GM19351 (cell line): ENCODE results near the gene GRAPL.
A peak's percentile ranks its signal among the peaks of the same experiment; 100 is the strongest.
"Not testable (repeated sequence)": the region's sequence is repeated elsewhere in the genome, so short reads cannot be mapped to it uniquely, and the experiment has no call there.

Experiments
- ATAC-seq: cut with Tn5 transposase; IDR thresholded peaks from one replicate; pipeline ENCODE4 v1.9.1; 2021; ENCODE audit warnings: mild to moderate bottlenecking, moderate library complexity; ENCODE audit not compliant: unreplicated experiment

GRAPL gene

DNA sequence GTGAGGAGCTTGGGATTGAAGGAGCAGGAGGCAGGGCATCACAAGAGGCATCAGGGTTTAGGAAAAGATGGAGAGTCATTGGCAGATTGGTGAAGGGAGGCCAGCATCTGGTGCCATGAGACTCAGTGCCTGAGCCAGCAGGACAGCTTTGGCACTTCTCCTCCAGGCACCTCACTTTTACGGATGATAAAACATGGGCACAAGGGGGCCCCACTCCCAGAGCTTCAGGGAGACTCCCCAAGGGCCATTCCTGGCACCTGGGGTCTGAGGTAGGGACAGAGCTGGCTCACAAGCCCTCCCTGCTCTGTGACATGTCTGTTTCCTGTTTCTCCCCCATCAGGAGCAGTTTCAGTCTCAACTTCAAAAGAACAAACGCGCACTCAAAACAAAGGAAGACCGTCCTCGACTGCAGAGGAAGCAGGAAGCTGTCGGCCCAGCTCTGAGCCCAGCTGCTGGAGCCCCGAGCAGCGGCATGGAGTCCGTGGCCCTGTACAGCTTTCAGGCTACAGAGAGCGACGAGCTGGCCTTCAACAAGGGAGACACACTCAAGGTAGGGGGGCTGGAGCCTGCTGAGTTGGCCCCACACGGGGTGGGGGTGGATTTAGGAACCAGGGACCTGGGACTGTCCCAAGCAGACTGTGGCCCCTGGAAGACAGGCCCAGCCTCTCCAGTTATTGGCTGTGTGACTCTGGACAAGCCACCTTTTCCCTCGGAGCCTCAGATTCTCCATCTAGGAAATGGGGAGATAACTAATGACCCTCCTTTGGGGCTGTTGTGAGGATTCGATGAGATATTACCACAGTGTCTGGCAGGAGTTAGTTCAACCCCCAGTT is at the start of gene GRAPL:
Gene GRAPL (plus strand): TSS at position 442 of the 833 bp plus-strand sequence. CDS start 31 bp downstream, at position 473.
- ATAC-seq: not testable (repeated sequence)

DNA sequence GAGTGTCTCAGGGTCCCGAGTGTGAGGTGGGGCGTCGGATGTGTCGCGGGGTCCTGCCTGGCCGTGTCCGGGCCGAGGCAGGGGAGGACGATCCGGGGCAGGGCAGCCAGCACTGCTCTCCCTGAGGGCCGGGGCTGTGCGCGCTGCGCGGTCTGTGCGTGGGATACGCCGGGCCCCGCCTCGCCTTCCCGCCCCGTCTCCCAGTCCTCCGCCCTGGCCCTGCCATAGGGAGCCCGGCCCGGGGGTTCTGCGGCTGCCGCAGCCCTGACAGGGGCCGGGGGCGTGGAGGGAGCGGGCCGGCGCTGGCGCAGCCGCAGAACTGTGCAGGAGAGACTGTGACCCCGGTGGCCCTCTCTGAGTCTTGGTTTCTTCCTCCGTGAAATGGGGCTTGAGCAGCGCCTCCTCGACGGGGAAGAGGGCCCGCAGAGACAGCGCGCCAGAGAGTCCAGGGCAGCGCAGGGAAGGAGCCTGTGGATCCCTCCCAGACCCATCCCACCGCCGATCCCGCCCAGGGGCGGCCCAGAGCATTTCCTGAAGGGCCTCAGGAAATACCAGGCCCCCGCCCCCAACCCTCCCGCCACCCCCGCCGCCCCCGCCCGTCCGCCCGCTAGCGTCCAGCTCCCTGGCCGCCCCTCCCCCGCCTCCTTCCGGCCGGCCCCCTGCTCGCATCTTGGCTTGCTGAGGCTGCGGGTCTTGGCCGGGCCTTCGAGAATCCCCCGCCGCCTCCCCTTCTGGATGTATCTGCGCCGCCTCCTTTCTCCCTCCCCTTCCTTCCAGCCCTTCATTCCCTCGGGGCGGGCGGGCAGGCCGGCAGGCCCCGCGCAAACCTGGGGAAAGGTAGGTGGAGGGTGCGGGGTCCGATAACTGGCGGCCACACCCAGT is 38.3 kb upstream of the GRAPL start:
- ATAC-seq: not testable (repeated sequence)

DNA sequence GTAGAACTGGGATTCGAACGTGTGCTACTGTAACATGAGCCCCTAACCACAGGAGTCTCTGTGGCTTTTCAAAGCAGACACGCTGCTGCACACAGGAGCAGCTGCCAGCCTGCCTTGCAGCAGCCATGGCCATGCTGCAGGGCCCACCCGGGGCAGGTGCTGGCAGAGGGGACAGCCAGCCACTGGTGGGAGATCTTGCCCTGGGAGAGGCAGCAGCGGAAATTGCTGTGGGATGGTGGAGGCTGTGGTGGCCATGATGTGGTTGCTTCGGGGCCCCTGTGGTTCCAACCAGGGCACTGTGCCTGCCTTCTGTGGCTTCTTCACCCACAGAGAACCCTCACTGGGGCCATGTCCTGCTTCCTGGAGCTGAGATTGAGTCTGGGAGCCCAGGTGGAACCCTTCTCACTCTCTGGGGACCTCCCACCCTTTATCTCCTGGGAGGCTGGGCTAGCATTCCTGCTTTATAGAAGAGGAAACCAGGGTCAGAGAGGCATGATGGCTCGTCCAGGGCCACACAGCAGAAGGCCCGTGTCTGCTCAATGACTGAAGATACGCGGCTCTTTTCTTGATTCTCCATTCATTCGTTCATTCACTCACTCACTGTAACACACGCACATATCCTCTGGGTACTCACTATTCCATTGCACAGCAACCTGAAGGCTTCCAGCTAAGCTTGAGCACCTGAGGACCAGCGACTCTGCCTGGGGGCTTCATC is 37.2 kb upstream of the GRAPL start:
- not testable (repeated sequence) for ATAC-seq

DNA sequence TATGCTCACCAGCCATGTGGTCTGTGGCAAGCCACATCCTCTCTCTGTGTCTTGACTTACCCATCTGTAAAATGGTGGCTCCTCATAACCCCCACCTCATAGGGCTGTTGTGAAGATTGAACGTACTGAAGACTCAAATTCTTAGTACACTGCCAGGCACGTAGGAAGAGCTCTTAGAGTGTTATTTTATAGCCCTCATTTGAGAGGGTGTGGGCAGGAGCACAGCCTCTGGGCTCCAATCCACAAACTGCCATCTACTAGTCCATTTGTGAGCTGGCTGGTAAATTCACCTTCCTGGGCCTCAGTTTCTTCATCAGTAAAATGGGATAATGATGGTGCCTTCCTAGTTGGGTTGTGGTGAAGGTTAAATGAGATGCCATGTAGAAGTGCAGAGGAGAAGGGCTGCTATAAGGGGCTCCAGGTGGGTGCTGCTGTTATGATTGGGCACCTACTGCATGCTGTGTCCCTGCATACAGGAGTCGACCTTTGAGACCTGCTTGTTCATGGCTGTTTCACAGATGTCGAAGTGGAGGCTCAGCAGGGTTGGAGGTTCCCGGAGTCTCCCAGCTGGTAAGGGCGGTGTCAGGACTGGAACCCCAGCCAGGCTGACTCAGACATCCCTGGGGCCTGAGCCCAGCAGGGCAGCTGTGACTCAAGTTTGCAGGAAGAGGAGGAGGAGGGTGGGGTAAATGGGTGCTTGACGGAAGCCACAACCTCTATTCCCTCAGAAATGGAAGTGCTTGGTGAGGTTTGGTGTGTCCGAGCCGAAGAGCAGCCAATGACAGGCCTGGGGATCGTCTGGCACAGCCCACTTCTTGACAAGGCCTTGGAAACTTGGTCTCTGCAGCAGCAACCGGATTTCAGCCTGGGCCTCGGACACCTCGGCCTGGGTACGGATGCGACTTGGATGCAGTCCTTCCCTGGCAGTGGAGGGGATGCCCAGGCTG is 34.4 kb upstream of the GRAPL start:
- not testable (repeated sequence) for ATAC-seq

DNA sequence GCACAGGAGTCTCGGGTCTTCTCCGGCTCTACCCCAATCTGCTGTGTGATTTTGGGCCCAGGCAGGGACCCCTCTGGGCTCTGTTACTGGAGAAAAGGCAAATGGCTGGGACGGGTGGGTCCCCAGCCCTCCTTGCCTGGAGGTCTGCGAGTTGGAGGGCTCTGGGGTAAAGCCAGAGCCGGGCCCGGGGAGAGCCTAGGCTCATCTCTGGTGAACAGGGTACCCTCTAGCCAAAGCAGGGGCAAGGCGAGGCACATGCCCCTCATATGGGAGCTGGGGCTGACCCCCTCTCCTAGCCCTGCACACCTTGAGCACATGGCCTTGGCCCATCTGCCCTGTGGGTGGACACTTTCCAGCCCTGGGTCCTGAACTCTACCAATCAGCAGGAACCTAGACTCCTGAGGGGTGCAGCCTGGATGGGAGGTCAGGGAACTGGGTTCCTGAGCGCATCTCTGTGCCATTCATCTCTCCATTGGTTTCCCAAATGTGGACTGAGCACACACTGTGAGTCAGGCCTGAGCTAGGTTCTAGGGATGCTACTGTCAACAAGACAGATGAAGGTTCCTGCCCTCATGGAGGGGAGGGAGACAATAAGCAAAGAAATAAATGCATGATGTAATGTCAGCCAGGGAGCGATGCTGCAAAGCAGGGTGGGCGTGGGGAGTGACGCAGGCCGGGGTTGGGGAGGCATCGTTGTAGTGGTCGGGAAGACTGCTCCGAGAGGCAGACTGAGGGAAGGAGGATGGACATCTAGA is 33.5 kb upstream of the GRAPL start:
- ATAC-seq: not testable (repeated sequence)

DNA sequence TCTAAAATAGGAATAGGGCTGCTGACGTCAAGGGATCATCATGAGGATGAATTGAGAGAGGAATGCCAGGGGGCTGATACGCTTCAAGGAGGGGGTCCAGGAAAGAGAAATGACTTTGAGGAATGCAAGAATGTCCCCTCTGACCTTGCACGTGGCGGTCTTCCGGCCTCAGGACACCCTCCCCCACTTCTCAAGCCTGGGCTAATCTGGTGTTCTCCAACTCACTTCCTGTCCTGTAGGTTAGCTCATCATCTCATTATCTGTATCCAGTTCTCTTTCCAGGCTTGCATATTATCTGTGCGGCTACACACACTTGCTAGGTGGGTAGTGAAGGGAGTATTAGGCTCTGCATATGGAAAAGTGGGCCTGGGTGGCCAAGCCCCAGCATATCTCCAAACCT is 18.9 kb upstream of the GRAPL start:
- not testable (repeated sequence) for ATAC-seq

DNA sequence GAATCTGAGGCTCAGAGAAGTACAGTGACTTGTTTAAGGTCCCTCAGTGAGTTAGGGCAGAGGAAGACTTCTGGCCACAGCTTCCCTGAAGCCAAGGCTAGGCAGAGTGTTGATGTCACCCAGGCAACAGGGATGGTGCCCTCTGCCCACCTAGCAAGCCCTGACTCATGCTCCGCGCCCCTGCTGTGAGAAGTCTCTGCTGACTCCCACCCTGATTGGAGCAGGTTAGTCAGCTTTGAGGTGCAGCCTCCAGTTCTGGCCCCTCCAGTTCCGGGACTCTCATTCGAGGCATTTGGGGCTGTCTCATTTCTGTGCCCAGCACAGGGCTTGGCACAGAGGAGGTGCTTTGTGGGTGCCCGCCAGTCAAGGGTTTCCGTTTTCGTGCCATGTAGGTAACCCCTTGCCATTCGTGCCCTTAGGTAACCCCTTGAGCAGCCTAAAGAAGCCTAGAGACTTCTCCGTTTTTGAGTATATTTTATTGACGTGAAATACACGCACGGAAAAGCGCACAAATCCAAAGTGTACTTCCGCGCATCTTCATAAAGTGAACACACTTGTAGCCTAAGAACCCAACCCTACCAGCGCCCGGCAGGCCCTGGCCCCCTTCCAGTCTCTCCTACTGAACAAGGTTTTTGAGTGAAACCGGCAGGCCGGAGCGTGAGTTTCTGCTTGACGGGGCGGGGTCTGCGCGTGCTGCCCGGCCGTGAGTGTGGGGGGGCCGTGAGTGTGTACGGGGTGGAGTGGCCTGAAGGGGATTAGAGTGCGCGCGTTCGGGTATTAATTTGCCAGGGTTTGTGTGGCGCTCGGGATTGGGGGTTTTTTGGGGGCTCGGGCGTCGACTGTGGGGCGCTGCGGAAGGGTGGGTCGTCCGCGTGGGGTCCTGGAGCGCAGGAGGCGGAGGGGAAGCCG is 16.9 kb upstream of the GRAPL start:
- peak; percentile 32 for ATAC-seq

DNA sequence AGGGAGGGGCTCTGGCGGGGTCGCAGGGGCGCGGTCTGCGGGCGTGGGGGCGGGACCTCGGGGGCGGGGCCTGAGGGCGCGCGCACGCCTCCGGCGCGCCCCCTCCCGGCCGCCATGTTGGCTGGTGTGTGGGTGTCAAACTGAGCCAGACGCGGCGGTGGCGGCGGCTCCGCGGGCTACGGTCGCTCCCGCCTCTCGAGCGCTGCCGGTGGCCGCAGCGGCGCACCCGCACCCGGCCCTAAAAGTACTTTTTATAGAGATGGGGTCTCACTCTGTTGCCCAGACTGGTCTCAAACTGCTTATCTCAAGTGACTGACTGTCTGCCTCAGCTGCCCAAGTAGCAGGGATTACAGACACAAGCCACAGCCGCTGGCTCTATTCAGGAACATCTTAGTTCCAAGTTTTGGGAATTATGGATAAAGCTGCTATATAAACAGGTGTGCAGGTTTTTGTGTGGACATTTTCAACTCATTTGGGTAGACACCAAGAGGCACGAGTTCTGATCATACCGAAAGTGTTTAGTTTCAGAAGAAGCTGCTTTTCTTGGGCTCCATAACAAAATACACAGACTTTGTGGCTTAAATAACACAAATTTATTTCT is 16.2 kb upstream of the GRAPL start:
- peak; percentile 84 for ATAC-seq

DNA sequence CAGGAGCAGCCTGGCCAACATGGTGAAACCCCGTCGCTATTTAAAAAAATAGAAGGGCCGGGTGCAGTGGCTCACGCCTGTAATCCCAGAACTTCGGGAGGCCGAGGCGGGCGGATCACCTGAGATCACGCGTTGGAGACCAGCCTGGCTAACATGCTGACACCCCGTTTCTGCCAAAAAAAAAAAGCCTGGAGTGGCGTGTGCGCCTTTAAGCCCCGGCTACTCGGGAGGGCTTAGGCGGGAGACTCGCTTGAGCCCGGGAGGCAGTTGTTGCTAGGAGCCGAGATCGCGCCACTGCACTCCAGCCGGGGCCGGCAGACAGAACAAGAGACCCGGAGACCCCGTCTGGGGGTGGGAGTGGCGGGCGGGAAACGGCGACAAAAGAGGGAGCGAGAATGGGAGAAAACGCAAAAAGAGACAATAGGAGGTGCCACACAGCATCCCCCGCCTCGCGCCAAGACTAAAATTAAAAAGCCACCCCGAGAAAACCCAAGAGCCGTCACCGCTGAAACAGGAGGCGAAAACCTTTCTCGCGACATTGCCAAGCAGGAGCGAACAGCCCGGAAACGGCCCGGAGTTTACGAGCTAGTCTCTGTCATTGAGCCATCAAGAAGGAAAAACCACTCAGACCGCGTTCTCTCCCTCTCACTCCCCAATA is 15.5 kb upstream of the GRAPL start:
- not testable (repeated sequence) for ATAC-seq

DNA sequence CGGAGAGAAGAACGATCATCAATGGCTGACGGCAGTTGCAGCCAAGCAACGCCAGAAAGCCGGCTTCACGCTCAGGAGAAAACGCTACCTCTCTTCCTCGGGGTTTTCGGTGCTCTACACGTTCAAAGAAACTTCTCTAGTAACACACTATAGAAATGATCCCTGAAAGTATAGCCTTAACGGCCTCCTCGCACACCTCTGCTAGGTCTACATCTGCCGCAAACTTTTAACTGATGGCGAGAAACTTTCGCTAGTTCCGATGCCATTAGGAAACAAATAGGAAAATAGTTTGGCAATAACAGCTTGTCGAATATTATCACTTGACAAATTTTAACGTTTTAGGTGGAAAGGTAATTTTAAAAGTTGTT is 14.9 kb upstream of the GRAPL start:
- not testable (repeated sequence) for ATAC-seq

DNA sequence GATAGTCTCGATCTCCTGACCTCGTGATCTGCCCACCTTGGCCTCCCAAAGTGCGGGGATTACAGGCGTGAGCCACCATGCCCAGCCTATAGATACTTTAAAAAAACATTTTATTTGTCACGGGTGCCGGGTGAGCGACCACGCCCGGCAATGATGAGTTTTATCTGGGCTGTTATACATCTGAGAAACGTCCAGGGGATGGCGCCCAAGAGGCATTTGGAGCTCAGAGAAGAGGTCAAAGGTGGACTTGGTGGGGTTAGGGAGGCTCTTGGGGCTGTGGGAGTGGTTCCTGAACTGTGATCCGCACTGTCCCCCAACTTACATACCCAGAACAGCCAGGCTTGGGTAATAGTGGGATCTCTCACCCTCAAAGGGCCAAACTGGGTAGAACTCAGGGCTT is 8.7 kb upstream of the GRAPL start:
- ATAC-seq: not testable (repeated sequence)

DNA sequence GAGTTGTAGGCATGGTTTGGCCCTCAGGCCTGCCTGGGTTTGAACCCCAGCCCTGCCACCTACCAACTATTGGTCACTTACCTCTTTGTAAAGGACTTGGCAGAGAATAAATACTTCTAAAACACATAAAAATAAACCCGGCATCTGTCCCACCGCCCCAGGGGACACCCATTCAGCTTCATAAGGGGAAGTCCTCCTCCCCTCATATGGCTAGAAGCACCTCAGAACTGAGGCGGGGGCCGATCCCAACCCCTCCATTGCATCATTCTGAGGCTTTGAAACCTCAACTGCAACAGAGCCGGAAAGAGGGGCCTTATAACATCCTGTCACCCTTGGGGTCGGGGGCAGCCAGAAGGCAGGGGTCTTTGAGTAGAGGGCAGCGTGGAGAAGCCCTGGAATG is 2.1 kb upstream of the GRAPL start:
- not testable (repeated sequence) for ATAC-seq

DNA sequence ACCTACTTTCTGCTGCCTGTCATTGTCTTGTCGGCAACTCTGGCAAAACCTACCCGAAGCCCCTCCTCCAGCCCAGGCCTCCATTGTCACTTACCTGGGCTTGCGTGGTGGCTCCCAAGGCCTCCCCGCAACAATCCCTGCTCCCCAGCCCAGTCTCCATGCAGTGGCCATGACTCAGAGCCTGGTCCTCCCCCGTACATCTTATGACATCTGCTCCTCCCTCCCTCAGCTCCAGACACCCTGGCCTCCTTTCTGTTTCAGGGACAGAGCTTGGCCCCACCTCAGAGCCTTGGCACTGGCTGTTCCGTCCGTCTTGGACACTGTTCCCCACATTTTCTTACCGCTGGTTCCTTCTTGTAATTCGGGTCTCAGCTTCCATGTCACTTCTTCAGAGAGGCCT is 2.1 kb downstream of the GRAPL start:
- ATAC-seq: not testable (repeated sequence)

DNA sequence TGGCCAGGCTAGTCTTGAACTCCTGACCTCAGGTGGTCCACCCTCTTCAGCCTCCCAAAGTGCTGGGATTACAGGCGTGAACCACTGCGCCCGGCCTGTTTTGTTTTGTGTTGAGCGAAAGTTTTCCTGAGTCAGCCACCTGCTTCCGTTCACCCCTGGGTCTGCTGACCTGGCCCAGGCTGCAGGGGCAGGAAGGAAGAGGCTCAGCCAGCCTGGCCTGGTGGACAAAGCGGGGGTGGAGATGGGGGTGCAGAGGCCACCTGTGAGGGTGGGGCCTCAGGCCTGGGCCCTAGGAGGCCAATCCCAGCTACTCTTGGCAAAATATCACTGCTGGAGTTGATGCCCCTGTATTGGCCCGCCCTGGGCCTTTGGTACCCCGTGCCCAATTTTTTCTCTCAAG is 3.7 kb downstream of the GRAPL start:
- ATAC-seq: not testable (repeated sequence)

DNA sequence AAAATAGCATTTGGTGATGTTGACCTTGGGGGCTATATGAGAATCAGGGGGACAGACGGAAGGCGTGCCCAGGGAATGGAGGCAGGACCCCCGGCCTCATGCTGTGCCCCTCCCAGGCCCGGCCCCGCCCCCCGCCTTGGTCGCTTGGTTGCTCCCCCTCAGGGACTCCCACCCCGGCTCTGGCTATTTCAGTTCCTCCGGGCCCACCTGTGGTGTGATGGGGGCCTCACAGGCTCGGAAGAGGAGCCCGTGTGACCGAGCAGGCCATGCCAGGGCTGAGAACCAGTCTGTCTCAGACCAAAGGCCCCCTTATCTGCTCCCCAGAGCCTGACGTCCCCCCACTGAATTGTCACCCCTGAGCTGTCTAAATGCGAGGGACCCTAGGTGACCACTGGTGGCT is 4.4 kb downstream of the GRAPL start:
- ATAC-seq: not testable (repeated sequence)

DNA sequence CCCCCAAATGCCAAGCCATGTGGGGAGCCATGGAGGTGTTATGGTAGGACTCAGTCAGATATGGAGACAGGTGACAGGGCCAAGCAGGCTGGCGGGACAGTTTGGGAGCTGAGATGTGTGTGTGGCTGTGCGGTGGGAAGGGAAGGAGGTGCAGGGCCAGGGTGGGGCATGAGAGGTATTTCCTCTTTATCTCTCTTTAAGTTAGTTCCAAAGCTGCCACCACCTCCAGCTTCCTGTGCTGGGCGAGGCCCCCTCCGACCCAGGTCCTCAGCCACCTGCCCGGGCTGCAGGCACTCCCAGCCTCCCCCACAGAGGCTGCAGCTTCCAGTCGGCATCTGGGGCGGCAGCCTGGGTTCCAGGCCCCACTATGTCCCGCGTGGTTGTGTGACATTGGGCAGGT is 6.4 kb downstream of the GRAPL start:
- ATAC-seq: not testable (repeated sequence)

DNA sequence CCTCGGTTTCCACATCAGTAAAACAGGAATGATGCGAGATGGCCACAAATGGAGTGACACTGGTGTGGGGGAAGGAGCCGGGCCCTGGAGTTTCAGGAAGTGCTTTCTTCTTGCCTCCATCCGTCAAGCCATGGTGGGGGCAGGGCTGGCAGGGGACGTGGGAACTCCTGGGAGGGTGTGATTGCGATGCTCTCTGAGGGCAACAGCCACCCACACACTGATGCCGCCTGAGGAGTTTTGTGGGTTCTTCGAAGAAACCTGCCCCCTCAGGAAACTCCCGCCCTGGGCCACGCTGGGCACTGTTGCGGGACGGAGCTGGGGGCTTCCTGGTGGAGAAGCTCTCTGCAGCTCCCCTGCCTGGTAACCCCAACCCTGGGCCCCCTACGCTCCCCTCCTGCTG is 8.0 kb downstream of the GRAPL start:
- not testable (repeated sequence) for ATAC-seq
